SK-N-SH (cell line): Measurements from ENCODE around the gene RRBP1. TPM values are rescaled to one million over a fixed set of nuclear protein-coding genes. Genes with fewer than 3 reads are reported as not detected.

Source experiments
- CTCF ChIA-PET: fragments of 300-600, 350-600 bp; formaldehyde crosslinking; extraction: SDS; loops from one replicate; lab custom pipeline; 2021; lab: Yijun Ruan, JAX
- POLR2A ChIA-PET: fragments of 350-600 bp; sonication (Branson Sonifier 250); formaldehyde crosslinking; extraction: SDS; loops from one replicate; lab custom pipeline; 2020; ENCODE audit warnings: antibody characterized with exemption, inconsistent platforms; lab: Yijun Ruan, JAX
- DNase-seq: peaks from one replicate; pipeline ENCODE4 v3.0.0; 2012
- H2AFZ ChIP-seq: fragments of 200-600 bp; sonication (generic); 2 replicates; pipeline ENCODE4 v1.8.1; 2016; ENCODE audit warnings: antibody characterized with exemption, mild to moderate bottlenecking, low read depth
- H3F3A ChIP-seq: fragments of 200-600 bp; sonication (generic); replicated peaks from 2 replicates; pipeline ENCODE3; 2016; ENCODE audit warnings: antibody characterized with exemption, mild to moderate bottlenecking; ENCODE audit not compliant: insufficient read depth
- H3K27ac ChIP-seq, 2 experiments: fragments of 200-500 bp in 1 of 2; fragments of 200-600 bp in 1 of 2; sonication (Bioruptor generic) in 1 of 2; sonication (generic), shearing (Covaris generic) in 1 of 2; 2 replicates each; pipeline versions ENCODE4 v1.5.1 to v1.6.1; 2014 to 2016; ENCODE audit warnings: low read depth in 2 of 2, inconsistent platforms in 1 of 2, low read length in 1 of 2, mild to moderate bottlenecking in 1 of 2, mixed read lengths in 1 of 2
- H3K27me3 ChIP-seq: fragments of 200-600 bp; sonication (generic), shearing (Covaris generic); 2 replicates; pipeline ENCODE4 v1.6.1; 2016; ENCODE audit warnings: mixed run types; ENCODE audit not compliant: insufficient read depth
- H3K36me3 ChIP-seq, 2 experiments: fragments of 200-500 bp in 1 of 2; fragments of 200-600 bp in 1 of 2; sonication (Bioruptor generic) in 1 of 2; sonication (generic) in 1 of 2; replicated peaks in 1 of 2; 2 replicates each; pipeline versions ENCODE3 to v1.5.1; 2014 to 2016; ENCODE audit warnings: low read length in 1 of 2, mild to moderate bottlenecking in 1 of 2; ENCODE audit not compliant: insufficient read depth in 2 of 2, control insufficient read depth in 1 of 2
- H3K4me1 ChIP-seq, 2 experiments: fragments of 200-500 bp in 1 of 2; fragments of 200-600 bp in 1 of 2; sonication (Bioruptor generic) in 1 of 2; sonication (generic), shearing (Covaris generic) in 1 of 2; 2 replicates each; pipeline versions ENCODE4 v1.5.1 to v1.6.1; 2014 to 2016; ENCODE audit warnings: low read depth in 1 of 2, low read length in 1 of 2, mixed run types in 1 of 2; ENCODE audit not compliant: insufficient read depth in 2 of 2, control insufficient read depth in 1 of 2
- H3K4me2 ChIP-seq: fragments of 200-600 bp; sonication (generic), shearing (Covaris generic); 2 replicates; pipeline ENCODE4 v1.6.1; 2017; ENCODE audit warnings: mixed run types
- H3K4me3 ChIP-seq, 2 experiments: fragments of 200-500 bp in 1 of 2; fragments of 200-600 bp in 1 of 2; sonication (Bioruptor generic) in 1 of 2; sonication (generic), shearing (Covaris generic) in 1 of 2; 2 replicates each; pipeline versions ENCODE4 v1.5.1 to v1.8.1; 2014 to 2016; ENCODE audit warnings: low read depth in 2 of 2, inconsistent platforms in 1 of 2, low read length in 1 of 2, mild to moderate bottlenecking in 1 of 2, mixed read lengths in 1 of 2, moderate library complexity in 1 of 2
- H3K79me2 ChIP-seq: fragments of 200-600 bp; sonication (generic); 2 replicates; pipeline ENCODE4 v1.8.1; 2017; ENCODE audit warnings: mild to moderate bottlenecking; ENCODE audit not compliant: insufficient read depth
- H3K9ac ChIP-seq: fragments of 200-600 bp; sonication (generic); 2 replicates; pipeline ENCODE4 v1.6.1; 2017; ENCODE audit warnings: mixed run types
- H3K9me2 ChIP-seq: fragments of 200-600 bp; sonication (generic); 2 replicates; pipeline ENCODE4 v1.6.1; 2017; ENCODE audit warnings: mixed run types
- H3K9me3 ChIP-seq: fragments of 200-600 bp; sonication (generic); 2 replicates; pipeline ENCODE4 v1.6.1; 2017; ENCODE audit warnings: mixed run types, mild to moderate bottlenecking, moderate library complexity
- H4K20me1 ChIP-seq: fragments of 200-600 bp; sonication (generic); 2 replicates; pipeline ENCODE4 v1.6.1; 2017; ENCODE audit warnings: mild to moderate bottlenecking, mixed run types; ENCODE audit not compliant: insufficient read depth
- CHD2 ChIP-seq: fragments of 150-350 bp; IDR thresholded peaks from 2 replicates; pipeline ENCODE4 v1.6.1; 2018; ENCODE audit warnings: low read length; ENCODE audit not compliant: partially characterized antibody
- ELF1 ChIP-seq: IDR thresholded peaks from 2 replicates; pipeline ENCODE4 v1.4.0; 2012
- EP300 ChIP-seq, 2 experiments: IDR thresholded peaks; 2 replicates each; pipeline versions ENCODE4 v1.4.0 to v1.6.1; 2012; ENCODE audit warnings: borderline replicate concordance in 1 of 2, low read depth in 1 of 2, low read length in 1 of 2
- FOSL2 ChIP-seq: IDR thresholded peaks from 2 replicates; pipeline ENCODE4 v1.4.0; 2012; ENCODE audit warnings: low read depth, mild to moderate bottlenecking, moderate library complexity, borderline replicate concordance
- FOXM1 ChIP-seq: IDR thresholded peaks from 2 replicates; pipeline ENCODE4 v1.4.0; 2012; ENCODE audit warnings: low read depth, mild to moderate bottlenecking
- GABPA ChIP-seq: IDR thresholded peaks from 2 replicates; pipeline ENCODE4 v1.4.0; 2012; ENCODE audit warnings: low read depth, mild to moderate bottlenecking
- GATA2 ChIP-seq: sonication (generic); formaldehyde crosslinking; IDR thresholded peaks from 2 replicates; pipeline ENCODE4 v1.5.0; 2020; ENCODE audit warnings: mild to moderate bottlenecking, missing genetic modification reagents
- MAX ChIP-seq: IDR thresholded peaks from 2 replicates; pipeline ENCODE4 v1.4.0; 2012; ENCODE audit warnings: low read depth
- NRF1 ChIP-seq: IDR thresholded peaks from 2 replicates; pipeline ENCODE4 v1.6.1; 2012; ENCODE audit warnings: low read depth, mild to moderate bottlenecking, low read length
- RAD21 ChIP-seq: IDR thresholded peaks from 2 replicates; pipeline ENCODE4 v1.6.1; 2012; ENCODE audit warnings: mild to moderate bottlenecking, low read length
- RCOR1 ChIP-seq: fragments of 150-350 bp; IDR thresholded peaks from 2 replicates; pipeline ENCODE4 v1.6.1; 2017; ENCODE audit warnings: antibody characterized with exemption, low read length
- REST ChIP-seq: IDR thresholded peaks from 2 replicates; pipeline ENCODE4 v1.6.1; 2012; ENCODE audit warnings: mild to moderate bottlenecking, low read depth, low read length, moderate library complexity
- RXRA ChIP-seq: IDR thresholded peaks from 2 replicates; pipeline ENCODE4 v1.4.0; 2012; ENCODE audit warnings: low read depth, mild to moderate bottlenecking, borderline replicate concordance
- SMC3 ChIP-seq: IDR thresholded peaks from 2 replicates; pipeline ENCODE4 v1.6.1; 2012; ENCODE audit warnings: low read depth, low read length, improper control_type of control experiment
- TAF1 ChIP-seq: IDR thresholded peaks from 2 replicates; pipeline ENCODE4 v1.6.1; 2012; ENCODE audit warnings: low read depth, mild to moderate bottlenecking, low read length, moderate library complexity, borderline replicate concordance
- TCF12 ChIP-seq: IDR thresholded peaks from 2 replicates; pipeline ENCODE4 v1.4.0; 2012
- USF2 ChIP-seq: fragments of 150-350 bp; IDR thresholded peaks from 2 replicates; pipeline ENCODE4 v1.6.1; 2017; ENCODE audit warnings: antibody characterized with exemption, low read length, low read depth, borderline replicate concordance
- YY1 ChIP-seq: IDR thresholded peaks from 2 replicates; pipeline ENCODE4 v1.4.0; 2012; ENCODE audit warnings: low read depth, mild to moderate bottlenecking
- ZBTB33 ChIP-seq: IDR thresholded peaks from 2 replicates; pipeline ENCODE4 v1.4.0; 2012; ENCODE audit warnings: low read depth, borderline replicate concordance
- WGBS: methylation state at CpG from one replicate; pipeline ENCODE4 v1.1.6; 2017; ENCODE audit warnings: low lambda C conversion rate; 5-methylcytosine and 5-hydroxymethylcytosine counted together
- polyA plus RNA-seq, 3 experiments: library from polyadenylated mRNA; depleted of rRNA; stranded (reverse); fragments of >200 nt; gene quantifications; 2 replicates each; pipeline ENCODE4 v1.2.3, GENCODE V29; 2012

Gene RRBP1
- polyA plus RNA-seq, 1 of the 3 experiments (the other 2 are of a cell fraction), result 50.2 TPM

- WGBS, result 95% methylated on average over 8 of the region's 8 CpGs
- Histone ChIP-seq H3K36me3 (peaks cover 33 to 39% of the 10 kb centered on the region in 2 experiments), H3K9me3 (no peaks in the 10 kb centered on the region), H3K27me3 (no peaks in the 10 kb centered on the region), H3K9ac (no peak overlapping the region), H3K4me2 (no peak overlapping the region), H3F3A (peaks cover 30% of the 10 kb centered on the region), H3K4me1 (no peaks in the 10 kb centered on the region), H3K27ac (peak overlapping the region in 1 of 2 experiments; percentile 21; a peak in 1 of 4 replicates), H3K9me2 (no peaks in the 10 kb centered on the region), H3K4me3 (no peak overlapping the region), H2AFZ (no peak overlapping the region), H4K20me1 (peaks cover 41% of the 10 kb centered on the region), H3K79me2 (peaks cover 29% of the 10 kb centered on the region)
- POLR2A ChIA-PET, result interaction anchor here (1.0 kb wide), 1 partner anchor 67 kb away, joined by 3 read pairs; no protein-coding TSS in a partner anchor
- no peak for TF ChIP-seq TAF1
- TF ChIP-seq GATA2 (CRISPR knock-in tag), result no peak
- no peak for TF ChIP-seq FOSL2
- TF ChIP-seq TCF12, result no peak
- TF ChIP-seq RAD21, result no peak
- TF ChIP-seq NRF1, result no peak
- TF ChIP-seq ELF1, result no peak
- no peak for TF ChIP-seq MAX
- TF ChIP-seq RXRA, result no peak
- TF ChIP-seq YY1, result no peak
- TF ChIP-seq CHD2, result no peak
- no peak for TF ChIP-seq ZBTB33
- no peak for TF ChIP-seq SMC3
- no peak for TF ChIP-seq FOXM1
- no peak for DNase-seq
- CTCF ChIA-PET, result interaction anchor here (0.8 to 2.2 kb wide), 4 partner anchors 8 to 329 kb away, joined by 3 to 14 read pairs (median 4); no protein-coding TSS in a partner anchor
These were observed 72.1 kb downstream of the RRBP1 start for GRCh38 chr20:17609811-17610377.

GRCh38 chr20:17608701-17609497 is 73.1 kb downstream of the RRBP1 start:
- Histone ChIP-seq H3K27ac (peak overlapping the region in 1 of 2 experiments; percentile 21; a peak in 1 of 4 replicates), H3K4me1 (no peaks in the 10 kb centered on the region; a peak in 1 of 4 replicates), H3K4me3 (no peak overlapping the region), H3K9me2 (no peaks in the 10 kb centered on the region), H3F3A (peaks cover 31% of the 10 kb centered on the region), H3K9me3 (no peaks in the 10 kb centered on the region), H3K9ac (no peak overlapping the region), H3K79me2 (peaks cover 30% of the 10 kb centered on the region), H2AFZ (no peak overlapping the region), H3K27me3 (no peaks in the 10 kb centered on the region), H3K4me2 (no peak overlapping the region), H4K20me1 (peaks cover 48% of the 10 kb centered on the region), H3K36me3 (peaks cover 43 to 46% of the 10 kb centered on the region in 2 experiments)
- WGBS, result 100% methylated on average over 3 of the region's 3 CpGs
- ChIA-PET POLR2A (no interaction called here), CTCF (interaction anchor here (1.0 to 2.1 kb wide), 2 partner anchors 8 to 9 kb away, joined by 3 to 10 read pairs; no protein-coding TSS in a partner anchor)
- DNase-seq, result no peak
- TF ChIP-seq NRF1 (no peak), ELF1 (no peak), FOSL2 (no peak), GABPA (no peak), REST (no peak), EP300 (IDR thresholded peaks at IDR 0.05; ENCODE audit: borderline replicate concordance in 1 of 2, low read depth in 1 of 2, low read length in 1 of 2) (no peak), USF2 (no peak), FOXM1 (no peak), MAX (no peak), RCOR1 (no peak)
